ENCODE measurements around the gene NUB1. TPM values are rescaled to one million over a fixed set of nuclear protein-coding genes. Genes with fewer than 3 reads are reported as not detected.

The NUB1 gene
- total RNA-seq, 1 donor from 2014 or later: 61.7 TPM

- no peak overlapping the region for H2AFZ ChIP-seq (replicated peaks)
- no peaks in the 10 kb centered on the region for H3K36me3 ChIP-seq
- no peak overlapping the region for H3K4me3 ChIP-seq
- DNase-seq (ENCODE audit: low spot score): peak; percentile 56
- peaks cover 30% of the 10 kb centered on the region for H3K4me1 ChIP-seq
- H3K4me1 Mint-ChIP-seq: peaks cover 28% of the 10 kb centered on the region
- H3K27ac Mint-ChIP-seq: no peak overlapping the region
- H3K4me3 Mint-ChIP-seq: no peak overlapping the region
- H3K27ac ChIP-seq: no peak overlapping the region
- peaks cover 4% of the 10 kb centered on the region for H4K20me1 ChIP-seq (ENCODE audit: low read depth)
- no peaks in the 10 kb centered on the region for H3K79me2 ChIP-seq (ENCODE audit: low read depth)
- H3K9me3 ChIP-seq (ENCODE audit: low read depth): no peaks in the 10 kb centered on the region
- H3K27me3 ChIP-seq: no peaks in the 10 kb centered on the region
- no peak overlapping the region for H3K9ac ChIP-seq
- peaks cover 5% of the 10 kb centered on the region for H3K36me3 Mint-ChIP-seq
- no peak overlapping the region for H3K4me2 ChIP-seq
- peaks cover 25% of the 10 kb centered on the region for H3K9me3 Mint-ChIP-seq
- H3K27me3 Mint-ChIP-seq (ENCODE audit: insufficient read depth, low read depth): peaks cover 18% of the 10 kb centered on the region
- TF ChIP-seq, protein P1, sequence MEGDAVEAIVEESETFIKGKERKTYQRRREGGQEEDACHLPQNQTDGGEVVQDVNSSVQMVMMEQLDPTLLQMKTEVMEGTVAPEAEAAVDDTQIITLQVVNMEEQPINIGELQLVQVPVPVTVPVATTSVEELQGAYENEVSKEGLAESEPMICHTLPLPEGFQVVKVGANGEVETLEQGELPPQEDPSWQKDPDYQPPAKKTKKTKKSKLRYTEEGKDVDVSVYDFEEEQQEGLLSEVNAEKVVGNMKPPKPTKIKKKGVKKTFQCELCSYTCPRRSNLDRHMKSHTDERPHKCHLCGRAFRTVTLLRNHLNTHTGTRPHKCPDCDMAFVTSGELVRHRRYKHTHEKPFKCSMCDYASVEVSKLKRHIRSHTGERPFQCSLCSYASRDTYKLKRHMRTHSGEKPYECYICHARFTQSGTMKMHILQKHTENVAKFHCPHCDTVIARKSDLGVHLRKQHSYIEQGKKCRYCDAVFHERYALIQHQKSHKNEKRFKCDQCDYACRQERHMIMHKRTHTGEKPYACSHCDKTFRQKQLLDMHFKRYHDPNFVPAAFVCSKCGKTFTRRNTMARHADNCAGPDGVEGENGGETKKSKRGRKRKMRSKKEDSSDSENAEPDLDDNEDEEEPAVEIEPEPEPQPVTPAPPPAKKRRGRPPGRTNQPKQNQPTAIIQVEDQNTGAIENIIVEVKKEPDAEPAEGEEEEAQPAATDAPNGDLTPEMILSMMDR (IDR thresholded peaks at IDR 0.05): no peak
- TF ChIP-seq EZH2phosphoT487 (IDR thresholded peaks at IDR 0.05): no peak
- no peak for TF ChIP-seq EZH2 (IDR thresholded peaks at IDR 0.05)
- peaks cover 37% of the 10 kb centered on the region for H3F3A ChIP-seq (ENCODE audit: low read depth)
Observed at GRCh38 chr7:151425670-151426440, 84.2 kb downstream of the NUB1 start.

DNA sequence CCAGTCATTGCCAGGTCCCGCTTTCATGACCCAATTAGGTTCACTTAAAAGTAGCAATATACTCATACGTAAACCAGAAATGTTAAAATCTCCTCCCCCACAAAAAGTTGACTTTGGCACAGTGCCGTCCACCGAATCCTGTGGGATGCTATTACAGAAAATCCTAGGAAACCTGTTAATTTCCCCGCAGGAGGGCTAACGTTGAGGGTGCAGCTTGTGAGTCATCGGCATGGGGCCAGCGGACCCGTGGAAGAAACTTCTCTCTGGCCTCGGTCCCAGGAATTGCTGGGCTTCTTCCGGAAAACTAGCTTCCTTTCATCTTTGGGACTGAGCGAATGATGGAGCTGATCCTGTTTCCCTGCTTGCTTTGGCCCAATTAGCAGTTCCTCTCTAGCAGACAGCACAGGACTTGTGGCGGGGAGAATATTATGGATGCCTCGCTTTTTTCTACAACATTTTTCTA, 84.9 kb downstream of the NUB1 start:
- no peaks in the 10 kb centered on the region for H3K27me3 ChIP-seq
- Mint-ChIP-seq H3K27me3 (ENCODE audit: insufficient read depth, low read depth) (peaks cover 19% of the 10 kb centered on the region), H3K27ac (no peak overlapping the region), H3K9me3 (peaks cover 23% of the 10 kb centered on the region), H3K36me3 (peaks cover 5% of the 10 kb centered on the region), H3K4me1 (peaks cover 28% of the 10 kb centered on the region), H3K4me3 (no peak overlapping the region)
- no peak overlapping the region for H3K9ac ChIP-seq
- no peak for DNase-seq (ENCODE audit: low spot score)
- H3K36me3 ChIP-seq: no peaks in the 10 kb centered on the region
- TF ChIP-seq EZH2phosphoT487 (IDR thresholded peaks at IDR 0.05) (no peak), EZH2 (IDR thresholded peaks at IDR 0.05) (no peak)
- TF ChIP-seq, protein P1 (IDR thresholded peaks at IDR 0.05): no peak
- no peak overlapping the region for H3K27ac ChIP-seq
- H3K4me2 ChIP-seq: no peak overlapping the region
- H3K9me3 ChIP-seq (ENCODE audit: low read depth): no peaks in the 10 kb centered on the region
- no peaks in the 10 kb centered on the region for H3K79me2 ChIP-seq (ENCODE audit: low read depth)
- H3K4me1 ChIP-seq: peaks cover 30% of the 10 kb centered on the region
- H3K4me3 ChIP-seq: no peak overlapping the region
- peaks cover 4% of the 10 kb centered on the region for H4K20me1 ChIP-seq (ENCODE audit: low read depth)
- no peak overlapping the region for H2AFZ ChIP-seq (replicated peaks)
- H3F3A ChIP-seq (ENCODE audit: low read depth): peaks cover 37% of the 10 kb centered on the region

- H3K79me2 ChIP-seq (ENCODE audit: low read depth): no peaks in the 10 kb centered on the region
- no peaks in the 10 kb centered on the region for H3K27me3 ChIP-seq
- peaks cover 28% of the 10 kb centered on the region for H3K4me1 Mint-ChIP-seq
- peaks cover 4% of the 10 kb centered on the region for H4K20me1 ChIP-seq (ENCODE audit: low read depth)
- peaks cover 3% of the 10 kb centered on the region for H3K36me3 Mint-ChIP-seq
- H3K4me2 ChIP-seq: no peak overlapping the region
- H3K9me3 Mint-ChIP-seq: peaks cover 16% of the 10 kb centered on the region
- TF ChIP-seq, protein P1 (IDR thresholded peaks at IDR 0.05): no peak
- TF ChIP-seq EZH2phosphoT487 (IDR thresholded peaks at IDR 0.05) (no peak), EZH2 (IDR thresholded peaks at IDR 0.05) (no peak)
- no peak overlapping the region for H3K27ac Mint-ChIP-seq
- peaks cover 17% of the 10 kb centered on the region for H3K27me3 Mint-ChIP-seq (ENCODE audit: insufficient read depth, low read depth)
- H3K4me1 ChIP-seq: peaks cover 30% of the 10 kb centered on the region
- H3K27ac ChIP-seq: no peak overlapping the region
- H2AFZ ChIP-seq (replicated peaks): no peak overlapping the region
- no peak overlapping the region for H3K4me3 ChIP-seq
- no peak for DNase-seq (ENCODE audit: low spot score)
- H3K36me3 ChIP-seq: no peaks in the 10 kb centered on the region
- H3K9me3 ChIP-seq (ENCODE audit: low read depth): no peaks in the 10 kb centered on the region
- no peak overlapping the region for H3K9ac ChIP-seq
- H3K4me3 Mint-ChIP-seq: no peak overlapping the region
- H3F3A ChIP-seq (ENCODE audit: low read depth): peaks cover 37% of the 10 kb centered on the region
Observed at GRCh38 chr7:151426904-151427704, 85.5 kb downstream of the NUB1 start.
